Astrocyte (in vitro differentiated cells and primary cell): ENCODE data around the gene LY6G5B. TPM values are rescaled to one million over a fixed set of nuclear protein-coding genes. Genes with fewer than 3 reads are reported as not detected.
A peak's percentile ranks its signal among the peaks of the same experiment; 100 is the strongest.

ENCODE experiments used
- DNase-seq: peaks from one replicate; pipeline ENCODE4 v3.0.0-alpha.2; 2010; ENCODE audit warnings: low read depth
- FAIRE-seq: peaks from 2 replicates; lab custom pipeline; 2011; peaks lifted over from hg19 to GRCh38; lab: Jason Lieb, UNC
- H2AFZ ChIP-seq: 2 replicates; pipeline ENCODE4 v1.6.0; 2012; ENCODE audit warnings: low read depth, low read length, inconsistent platforms
- H3K27ac ChIP-seq: 2 replicates; pipeline ENCODE4 v1.5.1; 2011; ENCODE audit warnings: low read depth, low read length, inconsistent platforms
- H3K27me3 ChIP-seq: 2 replicates; pipeline ENCODE4 v1.6.0; 2011; ENCODE audit warnings: low read length, inconsistent platforms; ENCODE audit not compliant: insufficient read depth
- H3K36me3 ChIP-seq: 2 replicates; pipeline ENCODE4 v1.5.1; 2011; ENCODE audit warnings: low read length, inconsistent platforms; ENCODE audit not compliant: insufficient read depth
- H3K4me1 ChIP-seq: 2 replicates; pipeline ENCODE4 v1.5.1; 2011; ENCODE audit warnings: low read length, inconsistent platforms; ENCODE audit not compliant: insufficient read depth
- H3K4me2 ChIP-seq: 2 replicates; pipeline ENCODE4 v1.6.0; 2012; ENCODE audit warnings: low read length, inconsistent platforms
- H3K4me3 ChIP-seq: 2 replicates; pipeline ENCODE4 v1.5.1; 2011; ENCODE audit warnings: low read depth, mild to moderate bottlenecking, low read length, inconsistent platforms; ENCODE audit not compliant: insufficient read depth
- H3K79me2 ChIP-seq: 2 replicates; pipeline ENCODE4 v1.6.0; 2012; ENCODE audit warnings: mild to moderate bottlenecking, low read length, inconsistent platforms; ENCODE audit not compliant: insufficient read depth
- H3K9ac ChIP-seq: 2 replicates; pipeline ENCODE4 v1.6.0; 2012; ENCODE audit warnings: mild to moderate bottlenecking, low read length, inconsistent platforms
- H3K9me3 ChIP-seq: 2 replicates; pipeline ENCODE4 v1.5.1; 2012; ENCODE audit warnings: low read depth, mild to moderate bottlenecking, low read length, inconsistent platforms; ENCODE audit not compliant: insufficient read depth
- H4K20me1 ChIP-seq: 2 replicates; pipeline ENCODE4 v1.6.0; 2012; ENCODE audit warnings: low read length, inconsistent platforms; ENCODE audit not compliant: insufficient read depth
- H3K27ac Mint-ChIP-seq: one replicate; pipeline ENCODE4 v1.8.0; 2021; ENCODE audit warnings: mild to moderate bottlenecking, mixed read lengths; ENCODE audit not compliant: unreplicated experiment
- H3K27me3 Mint-ChIP-seq: one replicate; pipeline ENCODE4 v1.8.0; 2021; ENCODE audit warnings: low read depth, mixed read lengths; ENCODE audit not compliant: unreplicated experiment
- H3K36me3 Mint-ChIP-seq: one replicate; pipeline ENCODE4 v1.8.0; 2021; ENCODE audit warnings: low read depth, mixed read lengths; ENCODE audit not compliant: unreplicated experiment
- H3K4me1 Mint-ChIP-seq: one replicate; pipeline ENCODE4 v1.8.0; 2021; ENCODE audit warnings: low read depth, mixed read lengths; ENCODE audit not compliant: unreplicated experiment
- H3K4me3 Mint-ChIP-seq: one replicate; pipeline ENCODE4 v1.8.0; 2021; ENCODE audit warnings: mild to moderate bottlenecking, moderate library complexity, mixed read lengths; ENCODE audit not compliant: unreplicated experiment
- H3K9me3 Mint-ChIP-seq: one replicate; pipeline ENCODE4 v1.8.0; 2021; ENCODE audit warnings: mild to moderate bottlenecking, mixed read lengths; ENCODE audit not compliant: unreplicated experiment
- EZH2 ChIP-seq: IDR thresholded peaks from 2 replicates; pipeline ENCODE4 v1.6.1; 2012; ENCODE audit warnings: mild to moderate bottlenecking, low read length, inconsistent platforms; ENCODE audit not compliant: insufficient read depth
- total RNA-seq: library from RNA; stranded (reverse); gene quantifications from 2 replicates; pipeline ENCODE4 v1.2.1, GENCODE V29; 2021
- TF ChIP-seq, protein P1 (sequence below): IDR thresholded peaks from 2 replicates; pipeline ENCODE4 v1.5.1; 2011; ENCODE audit warnings: low read depth, mild to moderate bottlenecking, inconsistent platforms, low read length, moderate library complexity; ENCODE audit not compliant: insufficient read depth

LY6G5B gene
- total RNA-seq, 1 donor from 2014 or later = 20.3 TPM

DNA sequence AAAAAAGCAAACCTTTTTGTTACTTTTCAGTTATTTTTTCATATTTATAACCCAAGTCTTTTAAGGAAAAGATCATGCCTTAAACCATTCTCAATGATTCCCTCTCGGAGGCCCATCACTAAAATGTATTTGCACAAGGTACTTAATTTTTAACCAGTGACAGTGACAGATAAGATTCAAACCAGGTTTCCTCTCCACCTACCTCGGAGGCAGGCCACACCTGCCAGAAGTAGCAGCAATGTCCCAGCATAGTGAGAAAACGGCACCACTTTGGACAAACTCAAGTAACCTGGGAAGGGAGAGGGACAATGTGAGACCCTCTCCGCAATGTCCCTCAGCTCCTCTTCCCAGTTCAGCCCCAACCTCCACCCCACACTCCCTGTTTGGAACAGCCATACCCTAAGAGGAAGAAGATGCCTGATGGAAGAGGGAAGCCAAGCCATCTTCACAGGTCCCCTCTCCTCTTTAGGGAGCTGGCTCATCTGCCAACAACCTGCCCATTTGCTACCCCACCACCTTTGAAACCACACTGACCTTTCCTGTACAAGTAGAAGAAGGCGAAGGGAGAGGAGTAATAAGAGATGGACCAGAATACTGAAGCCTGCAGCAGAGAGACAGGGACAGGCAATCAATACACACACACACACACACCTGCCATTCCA is 31.1 kb downstream of the LY6G5B start:
- TF ChIP-seq EZH2 = no peak
- TF ChIP-seq, protein P1, sequence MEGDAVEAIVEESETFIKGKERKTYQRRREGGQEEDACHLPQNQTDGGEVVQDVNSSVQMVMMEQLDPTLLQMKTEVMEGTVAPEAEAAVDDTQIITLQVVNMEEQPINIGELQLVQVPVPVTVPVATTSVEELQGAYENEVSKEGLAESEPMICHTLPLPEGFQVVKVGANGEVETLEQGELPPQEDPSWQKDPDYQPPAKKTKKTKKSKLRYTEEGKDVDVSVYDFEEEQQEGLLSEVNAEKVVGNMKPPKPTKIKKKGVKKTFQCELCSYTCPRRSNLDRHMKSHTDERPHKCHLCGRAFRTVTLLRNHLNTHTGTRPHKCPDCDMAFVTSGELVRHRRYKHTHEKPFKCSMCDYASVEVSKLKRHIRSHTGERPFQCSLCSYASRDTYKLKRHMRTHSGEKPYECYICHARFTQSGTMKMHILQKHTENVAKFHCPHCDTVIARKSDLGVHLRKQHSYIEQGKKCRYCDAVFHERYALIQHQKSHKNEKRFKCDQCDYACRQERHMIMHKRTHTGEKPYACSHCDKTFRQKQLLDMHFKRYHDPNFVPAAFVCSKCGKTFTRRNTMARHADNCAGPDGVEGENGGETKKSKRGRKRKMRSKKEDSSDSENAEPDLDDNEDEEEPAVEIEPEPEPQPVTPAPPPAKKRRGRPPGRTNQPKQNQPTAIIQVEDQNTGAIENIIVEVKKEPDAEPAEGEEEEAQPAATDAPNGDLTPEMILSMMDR = no peak
- no peak for FAIRE-seq
- Histone ChIP-seq H3K36me3 (peaks cover 8% of the 10 kb centered on the region), H3K9ac (peak overlapping the region; percentile 89), H3K27ac (no peak overlapping the region), H2AFZ (no peak overlapping the region), H3K4me3 (no peak overlapping the region), H4K20me1 (peaks cover 37% of the 10 kb centered on the region), H3K9me3 (no peaks in the 10 kb centered on the region), H3K27me3 (no peaks in the 10 kb centered on the region), H3K4me1 (peaks cover 18% of the 10 kb centered on the region), H3K4me2 (peak overlapping the region; percentile 92), H3K79me2 (peaks cover 38% of the 10 kb centered on the region)
- no peak for DNase-seq
- Mint-ChIP-seq H3K27me3 (no peaks in the 10 kb centered on the region), H3K36me3 (peaks cover 4% of the 10 kb centered on the region), H3K4me1 (peaks cover 17% of the 10 kb centered on the region), H3K4me3 (peak overlapping the region; percentile 99), H3K27ac (peak overlapping the region; percentile 41), H3K9me3 (no peaks in the 10 kb centered on the region)

GRCh38 chr6:31701666-31702404 is 32.1 kb downstream of the LY6G5B start:
- FAIRE-seq = no peak
- Histone ChIP-seq H3K36me3 (peaks cover 5% of the 10 kb centered on the region), H3K9me3 (no peaks in the 10 kb centered on the region), H3K9ac (peak overlapping the region; percentile 89), H3K27me3 (no peaks in the 10 kb centered on the region), H3K4me1 (peaks cover 18% of the 10 kb centered on the region), H2AFZ (peak overlapping the region; percentile 82), H3K27ac (peak overlapping the region; percentile 93), H3K79me2 (peaks cover 38% of the 10 kb centered on the region), H4K20me1 (peaks cover 34% of the 10 kb centered on the region), H3K4me2 (peak overlapping the region; percentile 92), H3K4me3 (peak overlapping the region; percentile 89)
- H3K4me1 Mint-ChIP-seq = peaks cover 17% of the 10 kb centered on the region
- TF ChIP-seq, protein P1 = no peak
- TF ChIP-seq EZH2 = no peak
- H3K36me3 Mint-ChIP-seq = peaks cover 4% of the 10 kb centered on the region
- H3K27me3 Mint-ChIP-seq = peaks cover 1% of the 10 kb centered on the region
- H3K9me3 Mint-ChIP-seq = no peaks in the 10 kb centered on the region
- no peak for DNase-seq
- peak overlapping the region; percentile 99 for H3K4me3 Mint-ChIP-seq
- peak overlapping the region; percentile 92 for H3K27ac Mint-ChIP-seq
